DOHH2 (cell line): Measurements from ENCODE around the gene TMEM52.

Experiments
- H3F3A ChIP-seq: fragments of 200-600 bp; sonication (generic), shearing (Covaris generic); 2 replicates; pipeline ENCODE4 v1.6.0; 2016; ENCODE audit warnings: antibody characterized with exemption, mild to moderate bottlenecking; ENCODE audit not compliant: control insufficient read depth, insufficient read depth
- H3K27ac ChIP-seq: fragments of 200-600 bp; sonication (generic); 2 replicates; pipeline ENCODE4 v1.5.1; 2014; ENCODE audit warnings: low read depth, mild to moderate bottlenecking, low read length, moderate library complexity
- H3K27me3 ChIP-seq: fragments of 200-600 bp; sonication (generic); 2 replicates; pipeline ENCODE4 v1.6.1; 2014; ENCODE audit warnings: mild to moderate bottlenecking, low read length, mixed read lengths; ENCODE audit not compliant: control insufficient read depth
- H3K36me3 ChIP-seq: fragments of 200-600 bp; sonication (generic); 2 replicates; pipeline ENCODE4 v1.6.1; 2014; ENCODE audit warnings: mild to moderate bottlenecking, low read length, moderate library complexity, mixed read lengths; ENCODE audit not compliant: control insufficient read depth
- H3K4me1 ChIP-seq: fragments of 200-600 bp; sonication (generic); 2 replicates; pipeline ENCODE4 v1.6.1; 2014; ENCODE audit warnings: mild to moderate bottlenecking, low read length, mixed read lengths; ENCODE audit not compliant: control insufficient read depth
- H3K4me2 ChIP-seq: fragments of 200-600 bp; sonication (generic); 2 replicates; pipeline ENCODE4 v1.6.0; 2014; ENCODE audit warnings: mild to moderate bottlenecking, low read length, moderate library complexity
- H3K4me3 ChIP-seq: fragments of 200-600 bp; sonication (generic); 2 replicates; pipeline ENCODE4 v1.5.1; 2014; ENCODE audit warnings: mild to moderate bottlenecking, low read length, mixed read lengths
- H3K79me2 ChIP-seq: fragments of 200-600 bp; sonication (generic); 2 replicates; pipeline ENCODE4 v1.6.1; 2014; ENCODE audit warnings: mild to moderate bottlenecking, low read length, mixed read lengths; ENCODE audit not compliant: control insufficient read depth
- H3K9me2 ChIP-seq: fragments of 200-600 bp; sonication (generic); replicated peaks from 2 replicates; pipeline ENCODE4 v1.6.1; 2014; ENCODE audit warnings: mild to moderate bottlenecking, low read length, mixed read lengths; ENCODE audit not compliant: control insufficient read depth
- H3K9me3 ChIP-seq: fragments of 200-600 bp; sonication (generic); 2 replicates; pipeline ENCODE4 v1.6.1; 2014; ENCODE audit warnings: antibody characterized with exemption, low read length, mixed read lengths; ENCODE audit not compliant: control insufficient read depth, insufficient read depth
- H4K20me1 ChIP-seq: fragments of 200-600 bp; sonication (generic); 2 replicates; pipeline ENCODE4 v1.6.0; 2014; ENCODE audit warnings: low read depth, mild to moderate bottlenecking, antibody characterized with exemption, low read length, moderate library complexity; ENCODE audit not compliant: control insufficient read depth, insufficient read depth
- EZH2phosphoT487 ChIP-seq: fragments of 200-600 bp; sonication (generic); IDR thresholded peaks from 2 replicates; pipeline ENCODE4 v1.6.1; 2017; ENCODE audit warnings: borderline replicate concordance, mild to moderate bottlenecking, antibody characterized with exemption, low read length, moderate library complexity, mixed read lengths
- TF ChIP-seq, protein P1 (sequence below): fragments of 200-600 bp; sonication (generic); IDR thresholded peaks from one replicate; pipeline ENCODE4 v1.5.1; 2014; ENCODE audit warnings: antibody characterized with exemption, mild to moderate bottlenecking, low read depth, low read length; ENCODE audit not compliant: poor library complexity, severe bottlenecking

Gene TMEM52

DNA sequence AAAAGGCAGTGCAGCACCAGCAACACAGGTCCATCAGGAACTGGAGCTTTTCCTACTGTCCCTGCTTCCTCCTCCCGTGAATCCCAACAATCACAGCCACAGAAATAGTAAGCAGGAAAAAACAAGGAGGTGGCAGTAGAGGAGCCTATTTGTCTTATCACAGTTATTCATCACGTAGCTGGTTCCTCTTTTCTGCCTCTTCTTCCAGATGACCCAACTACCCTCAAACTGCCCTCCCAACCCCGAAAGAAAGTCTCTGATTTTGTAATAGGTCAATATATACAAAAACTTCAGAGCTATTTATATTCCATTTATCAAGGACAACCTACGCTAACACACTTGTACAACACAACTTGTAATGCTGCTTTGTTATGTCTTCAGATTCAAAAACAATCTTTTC, 49.6 kb downstream of the TMEM52 start:
- Histone ChIP-seq H3F3A (peaks cover 43% of the 10 kb centered on the region), H3K9me2 (no peaks in the 10 kb centered on the region), H3K27ac (peak overlapping the region; percentile 59), H3K9me3 (no peaks in the 10 kb centered on the region), H3K4me1 (peaks cover 94% of the 10 kb centered on the region), H4K20me1 (peaks cover 33% of the 10 kb centered on the region), H3K27me3 (no peaks in the 10 kb centered on the region), H3K36me3 (peaks cover 53% of the 10 kb centered on the region), H3K79me2 (peaks cover 100% of the 10 kb centered on the region), H3K4me3 (no peak overlapping the region), H3K4me2 (peak overlapping the region; percentile 44)
- TF ChIP-seq, protein P1, sequence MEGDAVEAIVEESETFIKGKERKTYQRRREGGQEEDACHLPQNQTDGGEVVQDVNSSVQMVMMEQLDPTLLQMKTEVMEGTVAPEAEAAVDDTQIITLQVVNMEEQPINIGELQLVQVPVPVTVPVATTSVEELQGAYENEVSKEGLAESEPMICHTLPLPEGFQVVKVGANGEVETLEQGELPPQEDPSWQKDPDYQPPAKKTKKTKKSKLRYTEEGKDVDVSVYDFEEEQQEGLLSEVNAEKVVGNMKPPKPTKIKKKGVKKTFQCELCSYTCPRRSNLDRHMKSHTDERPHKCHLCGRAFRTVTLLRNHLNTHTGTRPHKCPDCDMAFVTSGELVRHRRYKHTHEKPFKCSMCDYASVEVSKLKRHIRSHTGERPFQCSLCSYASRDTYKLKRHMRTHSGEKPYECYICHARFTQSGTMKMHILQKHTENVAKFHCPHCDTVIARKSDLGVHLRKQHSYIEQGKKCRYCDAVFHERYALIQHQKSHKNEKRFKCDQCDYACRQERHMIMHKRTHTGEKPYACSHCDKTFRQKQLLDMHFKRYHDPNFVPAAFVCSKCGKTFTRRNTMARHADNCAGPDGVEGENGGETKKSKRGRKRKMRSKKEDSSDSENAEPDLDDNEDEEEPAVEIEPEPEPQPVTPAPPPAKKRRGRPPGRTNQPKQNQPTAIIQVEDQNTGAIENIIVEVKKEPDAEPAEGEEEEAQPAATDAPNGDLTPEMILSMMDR = no peak
- TF ChIP-seq EZH2phosphoT487 = no peak
